H1 (cell line): ENCODE results near the gene HS6ST3.

Source experiments
- CTCF ChIP-seq, 3 experiments: IDR thresholded peaks; 1 replicate in 2 of 3; 2 replicates in 1 of 3; pipeline versions ENCODE4 v1.5.1 to v1.6.1; 2011; ENCODE audit warnings: low read length in 3 of 3, mild to moderate bottlenecking in 3 of 3, inconsistent platforms in 2 of 3, low read depth in 1 of 3, moderate library complexity in 1 of 3; ENCODE audit not compliant: insufficient read depth in 1 of 3; ENCODE audit errors: control extremely low read depth in 1 of 3
- HDAC2 ChIP-seq, 2 experiments: fragments of 300-600 bp in 1 of 2; sonication (generic) in 1 of 2; IDR thresholded peaks; 2 replicates each; pipeline ENCODE4 v1.6.1; 2011 to 2012; ENCODE audit warnings: low read depth in 2 of 2, low read length in 2 of 2, mild to moderate bottlenecking in 2 of 2, moderate library complexity in 2 of 2, borderline replicate concordance in 1 of 2, inconsistent platforms in 1 of 2
- PHF8 ChIP-seq: fragments of 200-600 bp; sonication (generic); conservative IDR thresholded peaks from 2 replicates; pipeline ENCODE4 v1.7.1; 2012; ENCODE audit warnings: low read depth, mild to moderate bottlenecking, inconsistent platforms, low read length, moderate library complexity
- POLR2A ChIP-seq, 2 experiments: IDR thresholded peaks; 1 replicate in 1 of 2; 2 replicates in 1 of 2; pipeline ENCODE4 v1.6.1; 2011; ENCODE audit warnings: low read depth in 2 of 2, low read length in 2 of 2, mild to moderate bottlenecking in 2 of 2; ENCODE audit errors: control extremely low read depth in 1 of 2
- POLR2AphosphoS5 ChIP-seq: IDR thresholded peaks from 2 replicates; pipeline ENCODE4 v1.6.1; 2011; ENCODE audit warnings: low read depth, low read length
- RFX5 ChIP-seq: IDR thresholded peaks from 2 replicates; pipeline ENCODE4 v1.6.1; 2011; ENCODE audit warnings: low read depth, low read length, improper control_type of control experiment, borderline replicate concordance

GRCh38 chr13:96836733-96837132, 746.8 kb downstream of the HS6ST3 start:
- TF ChIP-seq POLR2A (IDR thresholded peaks at IDR 0.05; ENCODE audit: control extremely low read depth in 1 of 2, low read depth in 2 of 2, low read length in 2 of 2), result no peak
- no peak for TF ChIP-seq PHF8
- no peak for TF ChIP-seq CTCF (IDR thresholded peaks at IDR 0.05; ENCODE audit: control extremely low read depth in 1 of 3, insufficient read depth in 1 of 3, low read depth in 1 of 3, low read length in 3 of 3)
- TF ChIP-seq HDAC2 (IDR thresholded peaks at IDR 0.05; ENCODE audit: borderline replicate concordance in 1 of 2, low read depth in 2 of 2, low read length in 2 of 2), result no peak
- TF ChIP-seq POLR2AphosphoS5, result no peak
- no peak for TF ChIP-seq RFX5
